ENCODE results near the gene SAMD3.
A peak's percentile ranks its signal among the peaks of the same experiment; 100 is the strongest.
"Not testable (repeated sequence)": the region's sequence is repeated elsewhere in the genome, so short reads cannot be mapped to it uniquely, and the experiment has no call there.

The SAMD3 gene

GRCh38 chr6:130176378-130176777 is 46.4 kb downstream of the SAMD3 start:
- no peak for DNase-seq (ENCODE audit: low read depth in 2 of 2)

GRCh38 chr6:130173377-130174004 is 49.3 kb downstream of the SAMD3 start:
- DNase-seq (ENCODE audit: low read depth in 2 of 2), result not testable (repeated sequence)

GRCh38 chr6:130170160-130170559 is 52.6 kb downstream of the SAMD3 start:
- DNase-seq (ENCODE audit: low read depth in 2 of 2), result not testable (repeated sequence)

- DNase-seq (ENCODE audit: low read depth in 2 of 2), result peak in 1 of 2 experiments; percentile 14
Measured at GRCh38 chr6:130167655-130168054, 55.1 kb downstream of the SAMD3 start.

GRCh38 chr6:130164251-130164650 is 58.5 kb downstream of the SAMD3 start:
- DNase-seq (ENCODE audit: low read depth in 2 of 2), result no peak

- no peak for DNase-seq (ENCODE audit: low read depth in 2 of 2)
Measured at GRCh38 chr6:130163266-130163665, 59.5 kb downstream of the SAMD3 start.

GRCh38 chr6:130162421-130162820 is 60.3 kb downstream of the SAMD3 start:
- DNase-seq (ENCODE audit: low read depth in 2 of 2), result no peak

GRCh38 chr6:130161683-130162404 is 60.9 kb downstream of the SAMD3 start:
- peak in 1 of 2 experiments; percentile 14 for DNase-seq (ENCODE audit: low read depth in 2 of 2)

GRCh38 chr6:130159956-130160355 is 62.8 kb downstream of the SAMD3 start:
- DNase-seq (ENCODE audit: low read depth in 2 of 2), result no peak

GRCh38 chr6:130158548-130158947 is 64.2 kb downstream of the SAMD3 start:
- no peak for DNase-seq (ENCODE audit: low read depth in 2 of 2)

GRCh38 chr6:130158056-130158455 is 64.7 kb downstream of the SAMD3 start:
- peak in 1 of 2 experiments; percentile 4 for DNase-seq (ENCODE audit: low read depth in 2 of 2)

- DNase-seq (ENCODE audit: low read depth in 2 of 2), result no peak
Measured at GRCh38 chr6:130156908-130157307, 65.8 kb downstream of the SAMD3 start.

GRCh38 chr6:130152908-130153510 is 69.7 kb downstream of the SAMD3 start:
- DNase-seq (ENCODE audit: low read depth in 2 of 2), result no peak

GRCh38 chr6:130150906-130151305 is 71.8 kb downstream of the SAMD3 start:
- DNase-seq (ENCODE audit: low read depth in 2 of 2), result no peak

- DNase-seq (ENCODE audit: low read depth in 2 of 2), result not testable (repeated sequence)
Measured at GRCh38 chr6:130149016-130149415, 73.7 kb downstream of the SAMD3 start.

- DNase-seq (ENCODE audit: low read depth in 2 of 2), result no peak
Measured at GRCh38 chr6:130148181-130148580, 74.6 kb downstream of the SAMD3 start.

- no peak for DNase-seq (ENCODE audit: low read depth in 2 of 2)
Measured at GRCh38 chr6:130147111-130147510, 75.6 kb downstream of the SAMD3 start.

- no peak for DNase-seq (ENCODE audit: low read depth in 2 of 2)
Measured at GRCh38 chr6:130143709-130144108, 79.0 kb downstream of the SAMD3 start.

GRCh38 chr6:130140084-130140483 is 82.7 kb downstream of the SAMD3 start:
- DNase-seq (ENCODE audit: low read depth in 2 of 2), result no peak

GRCh38 chr6:130138909-130139242 is 83.9 kb downstream of the SAMD3 start:
- DNase-seq (ENCODE audit: low read depth in 2 of 2), result no peak

- DNase-seq (ENCODE audit: low read depth in 2 of 2), result no peak
Measured at GRCh38 chr6:130138116-130138908, 84.4 kb downstream of the SAMD3 start.

- no peak for DNase-seq (ENCODE audit: low read depth in 2 of 2)
Measured at GRCh38 chr6:130136798-130137197, 86.0 kb downstream of the SAMD3 start.
